Thyroid gland (tissue), 4 donors: Measurements from ENCODE around the gene USP32.

Experiments
- CTCF ChIP-seq, 6 experiments: fragments of 200-600 bp in 3 of 6; fragments of 450-650 bp in 3 of 6; sonication (generic) in 3 of 6; IDR thresholded peaks; one replicate each; pipeline ENCODE4 v1.5.1; 2016 to 2019; ENCODE audit warnings: antibody characterized with exemption in 6 of 6, mild to moderate bottlenecking in 2 of 6, inconsistent platforms in 1 of 6, moderate library complexity in 1 of 6
- POLR2A ChIP-seq, 2 donors: fragments of 450-650 bp; IDR thresholded peaks; one replicate each; pipeline ENCODE4 v1.6.1; 2017; ENCODE audit warnings: antibody characterized with exemption in 2 of 2, mild to moderate bottlenecking in 2 of 2, moderate library complexity in 1 of 2

GRCh38 chr17:60284709-60285108 lies 107.2 kb downstream of the USP32 start:
- TF ChIP-seq CTCF (IDR thresholded peaks at IDR 0.05) (no peak), POLR2A (IDR thresholded peaks at IDR 0.05) (no peak)
